ENCODE measurements around the gene RAB6B.

The RAB6B gene

GRCh38 chr3:133833880-133834620, 61.6 kb downstream of the RAB6B start:
- TF ChIP-seq, protein P1, sequence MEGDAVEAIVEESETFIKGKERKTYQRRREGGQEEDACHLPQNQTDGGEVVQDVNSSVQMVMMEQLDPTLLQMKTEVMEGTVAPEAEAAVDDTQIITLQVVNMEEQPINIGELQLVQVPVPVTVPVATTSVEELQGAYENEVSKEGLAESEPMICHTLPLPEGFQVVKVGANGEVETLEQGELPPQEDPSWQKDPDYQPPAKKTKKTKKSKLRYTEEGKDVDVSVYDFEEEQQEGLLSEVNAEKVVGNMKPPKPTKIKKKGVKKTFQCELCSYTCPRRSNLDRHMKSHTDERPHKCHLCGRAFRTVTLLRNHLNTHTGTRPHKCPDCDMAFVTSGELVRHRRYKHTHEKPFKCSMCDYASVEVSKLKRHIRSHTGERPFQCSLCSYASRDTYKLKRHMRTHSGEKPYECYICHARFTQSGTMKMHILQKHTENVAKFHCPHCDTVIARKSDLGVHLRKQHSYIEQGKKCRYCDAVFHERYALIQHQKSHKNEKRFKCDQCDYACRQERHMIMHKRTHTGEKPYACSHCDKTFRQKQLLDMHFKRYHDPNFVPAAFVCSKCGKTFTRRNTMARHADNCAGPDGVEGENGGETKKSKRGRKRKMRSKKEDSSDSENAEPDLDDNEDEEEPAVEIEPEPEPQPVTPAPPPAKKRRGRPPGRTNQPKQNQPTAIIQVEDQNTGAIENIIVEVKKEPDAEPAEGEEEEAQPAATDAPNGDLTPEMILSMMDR (IDR thresholded peaks at IDR 0.05; ENCODE audit: low read length, missing control alignments), result no peak
- no peak for DNase-seq (ENCODE audit: low read depth)
- H3K4me3 ChIP-seq (replicated peaks; ENCODE audit: low read depth, low read length), result no peak overlapping the region

GRCh38 chr3:133833267-133833666, 62.4 kb downstream of the RAB6B start:
- H3K4me3 ChIP-seq (replicated peaks; ENCODE audit: low read depth, low read length), result no peak overlapping the region
- TF ChIP-seq, protein P1 (IDR thresholded peaks at IDR 0.05; ENCODE audit: low read length, missing control alignments), result no peak
- no peak for DNase-seq (ENCODE audit: low read depth)

- no peak for DNase-seq (ENCODE audit: low read depth)
- no peak overlapping the region for H3K4me3 ChIP-seq (replicated peaks; ENCODE audit: low read depth, low read length)
- TF ChIP-seq, protein P1 (IDR thresholded peaks at IDR 0.05; ENCODE audit: low read length, missing control alignments), result no peak
Observed at GRCh38 chr3:133832802-133833144, 62.9 kb downstream of the RAB6B start.

DNA sequence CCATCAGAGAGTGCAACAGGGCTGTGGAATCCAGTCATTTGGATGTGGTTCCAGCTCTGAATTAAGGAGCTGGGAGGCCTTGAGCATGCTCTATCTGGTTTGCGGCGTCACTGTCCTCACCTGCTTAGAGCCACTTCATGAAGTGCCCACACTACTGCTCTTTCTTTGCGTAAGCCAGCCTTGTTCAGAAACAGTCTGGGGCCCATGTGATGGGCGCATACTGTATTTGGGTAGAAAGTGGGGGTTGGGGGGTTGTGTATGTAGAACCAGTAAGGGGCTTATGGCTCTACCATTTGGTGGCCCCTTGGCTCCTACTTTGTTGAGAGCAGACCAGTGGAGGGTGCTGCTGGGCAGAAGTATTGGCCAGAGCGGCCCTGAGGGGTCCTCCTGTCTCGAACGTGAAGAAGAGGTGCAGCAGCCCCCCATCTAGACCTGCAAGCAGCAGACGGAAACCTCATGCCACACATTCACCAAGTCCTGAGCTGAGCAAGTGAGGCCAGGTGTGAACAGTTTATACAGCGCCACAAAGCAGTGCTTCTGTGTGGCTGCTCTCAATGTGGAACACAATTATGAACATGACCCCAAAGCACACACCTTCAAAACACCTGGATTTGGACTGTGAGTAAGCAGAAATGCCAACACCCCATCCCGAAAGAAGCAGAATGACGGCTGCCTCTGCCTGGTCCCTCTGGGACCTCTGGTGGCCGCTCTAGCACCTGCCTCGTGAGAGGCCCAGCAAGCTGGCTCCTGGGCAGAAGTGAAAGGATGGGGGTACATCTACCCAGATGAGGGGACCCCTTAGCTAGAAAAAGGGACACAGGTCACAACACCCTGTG, 63.5 kb downstream of the RAB6B start:
- DNase-seq (ENCODE audit: low read depth), result no peak
- TF ChIP-seq, protein P1 (IDR thresholded peaks at IDR 0.05; ENCODE audit: low read length, missing control alignments), result no peak
- H3K4me3 ChIP-seq (replicated peaks; ENCODE audit: low read depth, low read length), result no peak overlapping the region

GRCh38 chr3:133830071-133830470, 65.6 kb downstream of the RAB6B start:
- TF ChIP-seq, protein P1 (IDR thresholded peaks at IDR 0.05; ENCODE audit: low read length, missing control alignments), result no peak
- H3K4me3 ChIP-seq (replicated peaks; ENCODE audit: low read depth, low read length), result no peak overlapping the region
- DNase-seq (ENCODE audit: low read depth), result no peak

GRCh38 chr3:133829310-133829707, 66.4 kb downstream of the RAB6B start:
- TF ChIP-seq, protein P1 (IDR thresholded peaks at IDR 0.05; ENCODE audit: low read length, missing control alignments), result no peak
- H3K4me3 ChIP-seq (replicated peaks; ENCODE audit: low read depth, low read length), result no peak overlapping the region
- no peak for DNase-seq (ENCODE audit: low read depth)

Measured in fibroblast of pulmonary artery (primary cell).